T-helper 22 cell (primary cell): ENCODE data around the gene ARFGEF2.
"Not testable (repeated sequence)": the region's sequence is repeated elsewhere in the genome, so short reads cannot be mapped to it uniquely, and the experiment has no call there.

Experiments used
- DNase-seq: peaks from one replicate; pipeline ENCODE4 v3.0.0-alpha.2; 2020; ENCODE audit warnings: low read depth

ARFGEF2 gene

DNA sequence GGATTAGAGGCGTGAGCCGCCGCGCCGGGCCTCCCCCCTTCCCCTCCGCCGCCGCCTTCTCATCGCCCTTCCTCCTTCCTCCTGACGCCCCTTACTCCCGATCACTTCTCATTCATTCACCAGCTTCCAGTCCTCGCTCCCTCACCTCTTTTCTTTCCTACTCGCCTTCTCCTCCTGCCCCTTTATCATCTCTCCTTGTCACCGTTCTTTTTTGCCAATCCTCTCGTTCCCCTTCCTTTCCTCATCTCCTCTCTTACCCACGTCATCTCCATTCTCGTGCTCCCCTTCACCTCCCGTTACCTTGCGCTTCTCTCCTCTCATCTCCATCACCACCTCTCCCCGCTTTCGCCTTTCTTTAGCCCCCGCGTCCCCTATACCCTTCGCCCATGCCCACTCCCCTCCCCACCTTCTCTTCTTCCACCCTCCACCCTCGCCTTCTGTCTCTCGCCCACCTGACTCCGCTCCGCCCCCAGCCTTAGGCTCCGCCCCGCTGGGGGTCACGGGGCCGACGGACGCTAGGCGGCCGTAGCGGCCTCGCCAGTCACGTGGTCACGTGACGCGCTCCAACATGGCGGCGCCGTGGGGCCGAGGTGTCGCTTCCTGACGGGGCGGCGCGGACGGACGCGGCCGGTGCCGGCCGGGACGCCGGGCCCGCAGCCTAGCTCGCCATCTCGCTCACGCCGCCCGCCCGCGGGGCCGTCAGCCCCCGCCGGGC, at the start of gene ARFGEF2:
ARFGEF2 (plus strand) TSS at position 544 of the 715 bp plus-strand sequence. CDS start 179 bp downstream, outside the sequence.
- DNase-seq: peak; percentile 83

DNA sequence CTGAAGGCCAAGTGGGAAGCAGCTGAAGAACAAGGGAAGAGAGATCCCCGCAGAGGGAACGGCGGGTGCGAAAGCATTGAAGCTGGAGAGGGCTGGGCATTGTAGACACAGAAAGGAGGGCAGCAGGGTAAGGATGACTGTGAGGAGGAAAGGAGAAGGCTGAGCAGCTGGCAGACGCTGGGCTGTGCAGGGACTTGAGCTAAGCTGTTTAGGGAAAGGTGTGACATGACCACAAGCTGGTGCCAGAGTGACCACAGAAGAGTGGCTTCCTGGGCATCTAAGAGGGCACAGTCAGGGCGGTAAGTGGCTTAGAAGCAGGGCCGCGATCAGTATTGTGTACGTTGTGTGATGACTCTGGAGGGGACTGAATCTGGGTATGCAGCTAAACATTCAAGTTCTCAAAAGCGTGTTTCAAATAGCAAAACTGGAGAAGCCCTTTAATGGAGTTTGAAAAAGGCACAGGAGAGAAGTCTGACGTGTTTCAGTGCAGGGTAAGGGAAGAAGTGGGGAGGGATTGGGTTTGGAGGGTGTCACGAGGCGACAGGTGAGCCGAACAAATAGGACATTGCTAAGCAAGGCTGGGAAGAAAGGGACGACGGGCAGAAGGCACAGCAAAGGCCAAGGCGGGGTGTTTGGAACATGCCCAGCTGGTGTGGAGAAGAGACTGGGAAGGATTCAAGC, 46.1 kb upstream of the ARFGEF2 start:
- DNase-seq: no peak

DNA sequence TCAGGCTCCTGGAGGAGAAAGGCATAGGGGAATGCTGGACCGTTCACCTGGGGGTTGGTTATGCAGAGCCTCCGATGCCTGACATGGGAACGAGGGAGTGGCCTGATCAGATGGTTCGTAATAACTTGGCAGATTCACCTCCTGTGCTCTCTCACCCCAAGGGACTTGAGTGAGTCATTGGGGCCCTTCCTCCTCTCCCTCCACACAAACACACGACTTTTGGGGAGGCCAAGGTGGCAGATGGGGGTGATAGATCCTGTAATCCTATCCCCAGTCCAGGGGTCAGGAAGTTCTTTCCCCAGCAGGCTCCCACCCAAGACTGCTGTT, 45.6 kb upstream of the ARFGEF2 start:
- no peak for DNase-seq

DNA sequence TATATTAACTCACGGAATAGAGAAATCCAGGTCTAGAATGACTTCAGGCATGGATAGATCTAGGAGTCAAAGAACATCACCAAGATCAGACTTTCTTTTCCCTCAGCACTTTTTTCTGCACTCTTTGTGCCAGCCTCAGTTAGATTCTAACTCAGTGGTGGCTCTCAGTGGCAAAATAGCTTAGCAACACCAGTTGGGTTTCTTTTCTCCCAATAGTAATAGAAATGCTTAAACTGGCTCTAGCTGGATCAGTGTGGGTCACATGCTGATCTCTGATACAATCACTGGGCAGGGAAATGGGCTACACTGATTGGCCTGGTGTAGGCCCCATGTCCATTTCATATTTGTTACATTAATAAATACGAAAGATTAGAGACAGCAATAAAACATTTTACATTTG, 44.2 kb upstream of the ARFGEF2 start:
- DNase-seq: no peak

DNA sequence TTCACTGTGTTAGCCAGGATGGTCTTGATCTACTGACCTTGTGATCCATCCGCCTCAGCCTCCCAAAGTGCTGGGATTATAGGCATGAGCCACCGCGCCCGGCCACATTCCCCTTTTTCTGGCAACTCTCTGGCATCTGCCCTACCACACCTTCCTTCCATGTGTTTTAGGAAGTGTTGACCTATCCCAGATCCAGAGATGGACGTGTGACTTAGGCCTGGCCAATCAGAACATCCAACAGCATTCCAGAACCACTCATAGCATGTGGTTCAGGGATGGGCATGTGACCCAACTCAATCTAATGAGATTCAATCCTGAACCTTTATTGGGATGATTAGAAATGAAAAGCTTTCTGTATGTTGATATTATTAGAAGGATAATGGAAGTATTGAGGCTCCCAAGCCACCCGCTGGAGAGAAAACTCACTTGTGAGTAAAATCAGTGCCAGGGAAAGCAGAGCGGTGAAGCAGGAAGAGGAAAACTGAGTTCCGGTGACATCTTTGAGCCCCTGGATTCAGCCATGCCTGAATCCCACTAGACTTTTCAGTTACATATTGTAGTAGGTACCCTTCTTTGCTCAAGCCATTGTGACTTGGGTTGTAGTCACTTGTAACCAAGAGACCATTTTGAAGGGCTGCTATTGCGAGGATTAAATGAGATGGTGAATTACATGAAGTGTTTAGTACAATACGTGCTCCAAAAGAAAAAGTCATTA, 42.8 kb upstream of the ARFGEF2 start:
- DNase-seq: no peak

DNA sequence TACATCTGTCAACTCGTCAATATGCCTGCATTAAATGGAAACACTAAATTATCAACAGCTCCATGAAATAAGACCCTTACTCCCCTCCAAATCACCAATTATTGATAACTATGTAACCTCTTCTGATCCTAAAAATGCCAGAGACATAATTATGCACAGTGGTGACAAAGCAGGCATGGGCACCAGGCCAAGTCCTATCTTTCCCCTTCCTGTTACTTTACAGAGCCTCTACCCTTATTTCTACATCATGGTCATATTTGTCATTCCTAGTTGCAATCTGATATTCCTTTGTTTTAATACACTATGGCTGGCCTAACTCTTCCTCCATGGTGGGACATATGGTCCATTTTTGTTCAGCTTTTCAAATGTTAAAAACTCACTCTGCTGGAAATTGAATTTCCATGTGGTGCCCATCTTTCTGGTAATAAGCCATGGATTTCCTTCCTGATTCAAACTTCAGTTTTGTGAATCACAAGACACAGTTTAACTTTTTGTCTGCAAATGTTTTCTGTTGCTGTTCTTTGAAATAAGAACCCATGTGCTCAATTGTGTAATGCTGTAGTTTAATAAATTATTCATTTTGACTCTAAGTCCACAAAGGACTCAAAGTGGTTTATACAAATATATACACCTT, 41.8 kb upstream of the ARFGEF2 start:
- no peak for DNase-seq

DNA sequence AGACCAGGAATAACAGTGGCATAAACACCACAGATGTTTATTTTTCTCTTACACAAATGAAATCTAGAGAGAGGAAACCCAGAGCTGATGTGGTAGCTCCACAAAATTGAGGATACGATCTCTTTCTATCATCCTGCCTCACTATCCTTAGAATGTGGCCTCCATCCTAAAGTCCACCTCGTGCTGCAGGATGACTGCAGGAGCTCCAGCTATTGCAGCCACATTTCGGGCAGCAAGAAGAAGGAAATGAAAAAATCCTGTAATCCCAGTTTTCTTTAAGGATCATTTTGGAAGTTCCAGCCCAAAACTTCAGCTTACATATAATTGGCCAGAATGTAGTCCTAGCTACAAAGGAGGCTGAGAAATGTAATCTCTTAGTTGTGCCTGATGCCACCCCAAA, 41.2 kb upstream of the ARFGEF2 start:
- DNase-seq: no peak

DNA sequence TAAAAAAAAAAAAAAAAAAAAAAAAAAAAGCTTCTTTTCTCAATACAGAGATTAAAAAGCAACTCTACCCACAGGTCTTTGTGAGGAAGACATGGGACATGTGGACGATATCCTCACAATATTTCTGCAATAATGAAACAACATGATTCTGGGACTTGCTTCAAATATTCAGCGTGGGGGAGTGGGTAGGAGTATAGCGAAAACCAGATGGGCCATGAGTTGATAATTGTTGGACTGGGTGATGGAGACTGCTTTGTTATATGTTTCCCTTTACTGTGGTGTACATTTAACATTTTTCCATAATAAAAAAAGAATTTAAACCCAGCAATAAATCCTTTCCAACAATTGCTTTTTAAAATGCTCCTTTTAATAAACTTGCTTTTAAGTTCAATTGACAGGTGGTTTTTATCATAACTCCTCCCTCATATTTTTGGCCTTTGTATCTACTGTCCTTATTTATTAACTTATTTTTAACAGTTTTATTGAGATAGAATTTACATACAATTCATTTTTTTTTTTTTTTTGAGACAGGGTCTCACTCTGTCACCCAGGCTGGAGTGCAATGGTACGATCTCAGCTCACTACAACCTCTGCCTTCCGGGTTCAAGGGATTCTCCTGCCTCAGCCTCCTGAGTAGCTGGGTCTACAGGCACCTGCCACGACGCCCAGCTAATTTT, 40.4 kb upstream of the ARFGEF2 start:
- no peak for DNase-seq

DNA sequence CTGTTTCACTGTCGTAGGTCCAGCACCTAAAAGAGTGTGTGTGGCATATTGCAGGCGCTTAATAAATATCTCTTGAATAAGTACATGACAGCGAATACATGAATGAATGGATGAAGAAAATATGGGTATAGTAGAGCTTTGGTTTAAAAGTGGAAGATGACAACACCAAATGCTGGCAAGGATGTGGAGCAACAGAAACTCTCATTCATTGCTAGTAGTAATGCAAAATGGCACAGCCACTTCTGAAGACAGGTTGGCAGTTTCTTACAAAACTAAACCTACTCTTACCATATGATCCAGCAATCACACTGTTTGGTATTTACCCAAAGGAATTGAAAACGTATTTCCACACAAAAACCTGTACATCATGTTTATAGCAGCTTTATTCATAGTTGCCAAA, 36.3 kb upstream of the ARFGEF2 start:
- DNase-seq: no peak

DNA sequence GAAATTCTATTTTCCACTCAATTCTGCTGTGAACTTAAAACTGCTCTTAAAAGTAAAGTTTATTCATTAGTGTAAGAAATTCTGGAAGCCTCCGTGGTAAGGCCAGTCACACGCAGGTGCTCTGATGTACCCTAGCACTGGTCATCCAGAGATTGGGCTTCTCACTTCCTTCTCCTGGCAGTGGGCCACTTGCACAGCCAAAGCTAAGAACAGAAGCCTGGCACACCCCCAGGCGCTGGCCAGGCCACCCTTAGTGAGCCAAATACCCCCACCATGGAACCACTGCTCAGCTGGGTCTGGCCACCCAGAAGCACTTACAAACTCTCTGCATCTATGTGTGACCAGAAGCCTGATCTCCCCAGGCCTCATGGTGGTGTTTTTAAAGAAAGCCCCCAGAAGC, 35.3 kb upstream of the ARFGEF2 start:
- no peak for DNase-seq

DNA sequence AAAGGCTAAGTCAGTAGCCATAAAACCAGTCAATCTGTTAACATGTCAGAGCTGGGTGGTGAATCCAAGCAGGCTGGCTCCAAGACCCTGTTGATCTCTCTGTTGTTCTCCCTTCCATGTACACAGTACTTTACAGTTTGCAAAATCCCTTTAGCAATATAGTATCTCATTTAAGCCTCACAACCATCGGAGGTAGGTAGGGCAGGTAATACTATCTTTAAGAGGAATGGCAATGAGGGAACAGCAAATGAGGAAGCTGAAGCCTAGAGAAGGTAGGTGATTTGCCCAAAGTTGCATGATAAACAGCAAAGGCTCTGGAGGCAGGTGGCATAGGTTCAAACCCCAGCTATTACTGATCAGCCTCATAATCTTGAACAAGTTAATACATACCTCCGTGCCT, 34.7 kb upstream of the ARFGEF2 start:
- DNase-seq: no peak

DNA sequence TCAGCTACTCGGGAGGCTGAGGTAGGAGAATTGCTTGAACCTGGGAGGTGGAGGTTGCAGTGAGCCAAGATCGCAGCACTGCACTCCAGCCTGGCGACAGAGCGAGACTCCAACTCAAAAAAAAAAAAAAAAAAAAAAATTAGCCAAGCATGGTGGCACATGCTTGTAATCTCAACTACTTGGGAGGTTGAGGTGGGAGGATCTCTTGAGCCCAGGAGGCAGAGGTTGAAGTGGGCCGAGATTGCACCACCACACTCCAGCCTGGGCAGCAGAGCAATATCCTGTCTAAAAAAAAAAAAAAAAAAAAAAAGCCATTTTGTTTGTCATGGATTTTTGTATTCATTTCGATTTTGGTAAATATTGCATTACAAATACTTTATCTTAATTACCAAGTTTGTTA, 33.0 kb upstream of the ARFGEF2 start:
- not testable (repeated sequence) for DNase-seq

DNA sequence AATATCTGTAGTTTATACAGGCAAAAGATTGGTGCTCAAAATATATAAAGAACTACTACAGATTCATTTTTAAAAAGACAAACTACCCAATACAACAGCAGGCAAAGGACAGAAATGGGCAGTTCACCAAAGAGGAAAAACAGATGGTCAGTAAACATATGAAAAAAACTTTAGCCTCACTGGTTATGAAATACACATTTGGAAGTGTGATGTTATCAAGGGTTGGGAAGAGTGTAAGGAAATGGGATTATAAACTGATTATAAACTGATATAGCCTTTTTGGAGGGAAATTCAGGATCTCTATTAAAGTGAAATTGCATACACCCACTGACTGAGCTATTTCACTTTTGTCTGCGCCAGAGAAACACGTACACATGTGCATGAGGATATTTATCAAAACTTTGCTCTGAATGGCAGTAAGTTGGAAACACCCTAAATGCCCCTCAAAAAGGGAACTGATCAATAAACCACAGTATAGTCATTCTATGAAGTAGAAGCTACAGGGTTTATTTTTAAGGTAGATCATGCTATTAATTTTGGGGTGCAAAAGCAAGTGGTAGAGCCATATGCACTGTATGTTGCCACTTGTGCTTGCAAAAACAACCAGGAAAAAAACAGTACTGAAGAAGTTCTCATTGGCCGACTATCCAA, 32.2 kb upstream of the ARFGEF2 start:
- DNase-seq: no peak

DNA sequence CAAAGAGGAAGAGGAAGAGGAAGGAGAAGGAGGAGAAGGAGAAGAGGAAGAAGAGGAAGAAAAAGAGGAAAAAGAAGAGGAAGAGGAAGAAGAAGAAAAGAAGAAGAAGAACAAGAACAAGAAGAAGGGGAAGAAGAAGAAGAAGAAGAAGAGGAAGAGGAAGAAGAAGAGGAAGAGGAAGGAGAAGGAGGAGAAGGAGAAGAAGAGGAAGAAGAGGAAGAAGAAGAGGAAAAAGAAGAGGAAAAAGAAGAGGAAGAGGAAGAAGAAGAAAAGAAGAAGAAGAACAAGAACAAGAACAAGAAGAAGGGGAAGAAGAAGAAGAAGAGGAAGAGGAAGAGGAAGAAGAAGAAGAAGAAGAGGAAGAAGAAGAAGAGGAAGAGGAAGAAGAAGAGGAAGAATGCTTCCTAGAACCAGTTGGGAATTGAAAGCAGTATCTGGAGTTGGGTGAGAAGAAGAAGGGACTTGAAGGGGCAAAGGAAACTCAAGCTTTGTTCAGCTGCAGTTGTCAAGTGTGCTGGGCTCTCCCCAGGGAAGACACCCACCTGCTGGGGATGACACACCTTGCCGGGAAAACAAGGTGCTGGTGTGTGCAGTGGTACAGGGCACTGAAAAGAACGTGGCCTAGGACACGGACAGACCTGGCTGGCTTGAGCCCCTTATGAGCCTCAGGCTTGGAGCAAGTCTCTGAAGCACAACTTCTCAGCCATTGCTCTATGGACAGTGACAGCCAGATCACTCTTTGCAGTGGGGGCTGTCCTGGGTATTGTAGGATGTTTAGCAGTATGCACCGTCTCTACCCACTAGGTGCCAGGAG, 30.1 kb upstream of the ARFGEF2 start:
- DNase-seq: no peak

DNA sequence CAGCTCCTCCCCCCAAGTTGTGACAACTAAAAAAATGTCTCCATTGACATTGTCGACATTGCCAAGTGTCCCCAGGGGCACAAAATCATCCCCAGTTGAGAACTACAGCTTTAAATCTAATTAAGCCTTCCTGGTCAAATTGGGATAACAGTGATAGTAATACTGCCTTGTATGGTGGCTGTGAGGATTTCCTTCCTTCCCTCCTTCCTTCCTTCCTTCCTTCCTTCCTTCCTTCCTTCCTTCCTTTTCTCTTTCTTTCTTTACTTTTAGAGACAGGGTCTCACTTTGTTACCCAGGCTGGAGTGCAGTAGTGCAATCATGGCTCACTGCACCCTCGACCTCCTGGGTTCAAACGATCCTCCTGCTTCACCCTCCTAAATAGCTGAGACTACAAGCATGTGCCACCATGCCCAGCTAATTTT, 29.5 kb upstream of the ARFGEF2 start:
- DNase-seq: no peak

DNA sequence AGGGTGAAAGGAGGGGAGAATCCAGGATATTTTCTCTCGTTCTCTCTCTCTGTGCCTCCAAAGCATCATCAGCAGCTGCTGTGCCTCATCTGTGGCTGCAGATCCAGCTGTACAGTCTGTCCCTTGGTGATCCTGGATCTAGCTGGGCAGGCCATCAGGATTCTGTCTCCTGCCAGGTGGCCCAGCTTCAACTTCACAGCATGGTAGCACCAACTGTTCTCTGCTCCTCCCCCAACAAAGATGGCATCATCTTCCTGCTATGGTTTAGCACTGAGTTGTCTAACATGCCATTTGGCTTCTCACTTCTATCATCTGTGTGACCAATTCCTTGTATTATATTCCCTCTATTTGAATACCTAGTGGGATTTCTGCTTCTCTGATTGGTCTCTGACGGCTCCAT, 28.6 kb upstream of the ARFGEF2 start:
- no peak for DNase-seq

DNA sequence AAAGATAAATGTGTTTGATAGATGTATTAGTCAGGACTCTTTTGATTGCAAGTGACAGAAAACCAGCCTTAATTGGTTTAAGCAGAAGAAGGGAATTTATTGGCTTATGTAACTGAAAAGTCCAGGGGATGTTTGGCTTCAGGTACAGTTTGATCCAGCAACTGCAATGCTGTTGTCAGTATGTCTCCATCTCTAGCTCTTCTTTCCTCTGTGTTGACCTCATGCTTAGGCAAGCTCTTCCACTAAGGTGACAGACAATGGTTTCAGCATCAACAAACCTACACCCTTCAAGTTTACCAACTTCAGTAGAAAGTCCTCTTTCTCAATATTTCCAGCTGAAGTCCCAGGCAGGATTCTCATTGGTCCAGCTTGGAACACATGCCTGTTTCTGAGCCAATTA, 28.1 kb upstream of the ARFGEF2 start:
- no peak for DNase-seq

DNA sequence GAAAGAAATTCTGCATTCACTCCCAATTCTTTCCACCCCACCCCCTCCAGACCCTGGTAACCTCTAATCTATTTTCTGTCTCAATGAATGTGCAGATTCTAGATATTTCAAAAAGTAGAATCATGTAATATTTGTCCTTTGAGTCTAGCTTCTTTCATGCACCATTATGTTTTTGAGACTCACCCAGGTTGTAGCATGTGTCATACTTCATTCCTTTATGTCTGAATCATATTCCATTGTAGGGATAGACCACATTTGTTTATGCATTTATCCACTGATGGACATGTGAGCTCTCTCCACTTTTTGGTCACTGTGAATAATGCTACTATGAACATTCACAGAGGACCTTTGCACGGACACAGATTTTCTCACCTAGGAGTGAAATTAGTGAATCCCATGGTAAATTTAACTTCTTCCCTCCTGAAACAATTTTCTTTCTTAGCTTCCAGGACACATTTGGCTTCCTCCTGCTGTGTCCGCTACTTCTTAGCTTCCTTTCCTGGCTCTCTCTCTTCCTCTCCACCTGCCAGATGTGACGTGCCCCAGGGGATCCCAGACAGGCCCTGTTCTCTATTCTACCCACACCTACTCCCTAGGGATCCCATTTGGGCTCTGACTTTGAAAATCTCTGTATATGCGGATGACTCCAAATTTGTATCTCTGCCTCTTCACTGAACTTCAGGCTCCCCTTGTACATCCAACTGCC, 24.1 kb upstream of the ARFGEF2 start:
- DNase-seq: no peak

DNA sequence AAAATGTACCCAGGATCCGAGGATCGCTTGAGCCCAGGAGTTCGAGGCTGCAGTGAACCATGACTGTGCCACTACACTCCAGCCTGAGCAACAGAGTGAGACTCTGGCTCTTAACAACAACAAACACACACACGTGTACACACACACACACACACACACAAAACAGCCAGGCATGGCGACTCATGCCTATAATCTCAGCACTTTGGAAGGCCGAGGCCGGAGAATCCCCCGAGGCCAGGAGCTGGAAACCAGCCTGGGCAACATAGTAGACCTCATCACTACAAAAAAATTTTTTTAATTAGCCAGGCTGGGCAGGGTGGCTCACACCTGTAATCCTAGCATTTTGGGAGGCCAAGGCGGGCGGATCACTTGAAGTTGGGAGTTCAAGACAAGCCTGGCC, 23.3 kb upstream of the ARFGEF2 start:
- no peak for DNase-seq

DNA sequence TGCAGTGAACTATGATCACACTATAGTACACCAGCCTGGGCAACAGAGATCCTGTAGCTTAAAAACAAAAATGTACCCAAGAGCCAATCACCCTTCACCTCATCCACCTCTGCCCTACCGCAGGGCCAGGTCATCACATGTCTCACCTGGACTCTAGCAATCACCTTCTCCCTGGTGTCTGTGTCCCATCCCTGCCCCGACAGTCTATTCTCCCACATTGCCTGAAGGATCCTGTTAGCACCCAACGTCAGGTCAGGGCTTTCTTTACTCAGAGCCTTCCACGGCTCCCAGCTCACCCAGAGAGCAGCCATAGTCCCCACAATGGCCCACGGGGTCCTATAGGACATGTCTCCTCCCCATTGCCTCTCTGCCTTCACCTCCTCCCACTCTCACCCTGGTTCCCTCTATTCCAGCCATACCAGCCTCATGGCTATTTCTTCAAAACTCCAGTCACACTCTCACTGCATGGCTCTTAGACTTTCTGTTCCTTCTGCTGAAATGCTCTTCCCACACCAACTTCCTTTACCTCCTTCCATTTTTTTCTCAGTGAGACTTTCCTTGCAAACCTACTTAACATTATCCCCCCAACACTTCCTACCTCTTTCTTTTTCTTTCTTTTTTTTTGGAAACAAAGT, 22.5 kb upstream of the ARFGEF2 start:
- DNase-seq: no peak
